ENCODE results near the gene CTSC.

- no peak for TF ChIP-seq CTCF (IDR thresholded peaks at IDR 0.05; ENCODE audit: low read depth, low read length)
- TF ChIP-seq POLR2A (IDR thresholded peaks at IDR 0.05; ENCODE audit: extremely low read depth, insufficient read length): no peak
Observed at GRCh38 chr11:88266919-88267318, 70.6 kb downstream of the CTSC start.
